ENCODE data around the gene TERB1. TPM values are rescaled to one million over a fixed set of nuclear protein-coding genes. Genes with fewer than 3 reads are reported as not detected.
A peak's percentile ranks its signal among the peaks of the same experiment; 100 is the strongest.

TERB1 gene
- total and polyA plus RNA-seq, 2 of the 13 experiments (the other 11 are each of a cell fraction or from before 2014, with no cell fraction given), result not detected

GRCh38 chr16:66802159-66802558, 775 bp upstream of the TERB1 start:
- DNase-seq (ENCODE audit: low spot score) (no peak), ATAC-seq (no peak; the same call in 2 of the 3 replicates), FAIRE-seq (no peak)
- WGBS (ENCODE audit: low lambda C conversion rate), result 94% methylated on average over 5 of the region's 5 CpGs
- Histone ChIP-seq H3K4me1 (ENCODE audit: insufficient read depth, low read length) (no peaks in the 10 kb centered on the region), H3K4me3 (replicated peaks in 1 of 3; ENCODE audit: insufficient read depth in 1 of 3, low read depth in 2 of 3, low read length in 3 of 3) (no peak overlapping the region), H3K4me2 (ENCODE audit: low read depth, low read length) (no peak overlapping the region), H3K27me3 (ENCODE audit: control insufficient read depth in 1 of 2, insufficient read depth in 2 of 2, low read length in 2 of 2) (no peaks in the 10 kb centered on the region), H4K20me1 (ENCODE audit: insufficient read depth, low read length) (no peaks in the 10 kb centered on the region), H2AFZ (ENCODE audit: low read length) (no peak overlapping the region), H3K79me2 (ENCODE audit: insufficient read depth, low read length) (no peaks in the 10 kb centered on the region), H3K9ac (ENCODE audit: insufficient read depth, low read depth, low read length) (no peak overlapping the region), H3K36me3 (replicated peaks in 1 of 2; ENCODE audit: control insufficient read depth in 1 of 2, insufficient read depth in 2 of 2, low read length in 2 of 2) (peaks cover 15 to 23% of the 10 kb centered on the region in 2 experiments), H3K9me3 (ENCODE audit: low read length) (no peaks in the 10 kb centered on the region), H3K27ac (ENCODE audit: extremely low read length, insufficient read depth, low read length) (no peak overlapping the region)
- ChIA-PET POLR2A (no interaction called here), CTCF (ENCODE audit: low intra/inter-chr PET ratio, low total read pairs) (no interaction called here)
- intact Hi-C loops (cut with micrococcal nuclease; ENCODE audit: unreplicated experiment) (no loop called here), in situ Hi-C loops (cut with HindIII; ENCODE audit: extremely low pct_ligation_motif_present, low pct_unique_long_range_greater_than_20kb) (no loop called here)
- BruUV-seq (replicated peaks), result no TSS peak
- TF ChIP-seq RBM22 (optimal IDR thresholded peaks at IDR 0.05; ENCODE audit: low read length) (peak; percentile 32), CBX5 (CRISPR knock-in tag; IDR thresholded peaks at IDR 0.05; ENCODE audit: borderline replicate concordance) (no peak), ZNF839 (CRISPR knock-in tag; IDR thresholded peaks at IDR 0.05; ENCODE audit: borderline replicate concordance) (no peak)

GRCh38 chr16:66800856-66801255, 528 bp downstream of the TERB1 start:
- Histone ChIP-seq H3K79me2 (ENCODE audit: insufficient read depth, low read length) (no peaks in the 10 kb centered on the region), H3K4me1 (ENCODE audit: insufficient read depth, low read length) (no peaks in the 10 kb centered on the region), H3K27me3 (ENCODE audit: control insufficient read depth in 1 of 2, insufficient read depth in 2 of 2, low read length in 2 of 2) (no peaks in the 10 kb centered on the region), H3K9me3 (ENCODE audit: low read length) (no peaks in the 10 kb centered on the region), H3K27ac (ENCODE audit: extremely low read length, insufficient read depth, low read length) (no peak overlapping the region), H4K20me1 (ENCODE audit: insufficient read depth, low read length) (no peaks in the 10 kb centered on the region), H3K36me3 (replicated peaks in 1 of 2; ENCODE audit: control insufficient read depth in 1 of 2, insufficient read depth in 2 of 2, low read length in 2 of 2) (peaks cover 11 to 14% of the 10 kb centered on the region in 2 experiments), H3K4me2 (ENCODE audit: low read depth, low read length) (no peak overlapping the region), H3K4me3 (replicated peaks in 1 of 3; ENCODE audit: insufficient read depth in 1 of 3, low read depth in 2 of 3, low read length in 3 of 3) (no peak overlapping the region), H3K9ac (ENCODE audit: insufficient read depth, low read depth, low read length) (no peak overlapping the region), H2AFZ (ENCODE audit: low read length) (no peak overlapping the region)
- intact Hi-C loops (cut with micrococcal nuclease; ENCODE audit: unreplicated experiment) (no loop called here), in situ Hi-C loops (cut with HindIII; ENCODE audit: extremely low pct_ligation_motif_present, low pct_unique_long_range_greater_than_20kb) (no loop called here)
- peak; percentile 66 for ATAC-seq
- BruUV-seq (replicated peaks), result no TSS peak
- ChIA-PET CTCF (ENCODE audit: low intra/inter-chr PET ratio, low total read pairs) (no interaction called here), POLR2A (no interaction called here)
- FAIRE-seq, result no peak
- no peak for TF ChIP-seq AGO2 (optimal IDR thresholded peaks at IDR 0.05; ENCODE audit: low read depth, low read length)
- TF ChIP-seq TSC22D2 (CRISPR knock-in tag; IDR thresholded peaks at IDR 0.05; ENCODE audit: borderline replicate concordance), result no peak
- TF ChIP-seq NFE2 (CRISPR knock-in tag; IDR thresholded peaks at IDR 0.05), result no peak
- TF ChIP-seq ZNF816 (CRISPR knock-in tag; IDR thresholded peaks at IDR 0.05; ENCODE audit: borderline replicate concordance), result no peak
- no peak for TF ChIP-seq THYN1 (CRISPR knock-in tag; IDR thresholded peaks at IDR 0.05; ENCODE audit: borderline replicate concordance, low read depth)
- no peak for TF ChIP-seq GMEB1 (CRISPR knock-in tag; IDR thresholded peaks at IDR 0.05; ENCODE audit: borderline replicate concordance)
- no peak for TF ChIP-seq ZNF710 (CRISPR knock-in tag; IDR thresholded peaks at IDR 0.05; ENCODE audit: borderline replicate concordance)
- TF ChIP-seq ZNF296 (CRISPR knock-in tag; conservative IDR thresholded peaks at IDR 0.05), result no peak
- WGBS (ENCODE audit: low lambda C conversion rate), result 94% methylated on average over 19 of the region's 19 CpGs
- DNase-seq (ENCODE audit: low spot score), result no peak
